Measurements from ENCODE around the gene INPP5A. TPM values are rescaled to one million over a fixed set of nuclear protein-coding genes. Genes with fewer than 3 reads are reported as not detected.
"Not testable (repeated sequence)": the region's sequence is repeated elsewhere in the genome, so short reads cannot be mapped to it uniquely, and the experiment has no call there.

Gene INPP5A
- total and polyA plus RNA-seq, 2 donors (not counting 1 experiment from before 2014, with no cell fraction given): 9.3 to 87.8 TPM

- intact Hi-C loops (cut with micrococcal nuclease): no loop called here
- no peak for DNase-seq
- H3K4me2 ChIP-seq (replicated peaks; ENCODE audit: low read depth, low read length, poor library complexity, severe bottlenecking): no peak overlapping the region
- no peaks in the 10 kb centered on the region for H3K36me3 ChIP-seq (replicated peaks in 1 of 2; ENCODE audit: control extremely low read depth in 1 of 2, control insufficient read depth in 1 of 2, extremely low read depth in 1 of 2, insufficient read depth in 2 of 2, low read length in 1 of 2)
- peaks cover 0 to 15% (median 0%) of the 10 kb centered on the region in 3 donors for H3K9me3 ChIP-seq (ENCODE audit: control extremely low read depth in 1 of 3, control insufficient read depth in 2 of 3, insufficient read depth in 1 of 3, low read length in 2 of 3)
- ATAC-seq (ENCODE audit: low read depth): no peak
- 86% methylated on average over 25 of the region's 31 CpGs for WGBS (ENCODE audit: insufficient coverage)
- Mint-ChIP-seq H3K27ac (no peak overlapping the region), H3K9me3 (ENCODE audit: insufficient read depth) (no peaks in the 10 kb centered on the region), H3K27me3 (no peaks in the 10 kb centered on the region), H3K4me1 (no peaks in the 10 kb centered on the region), H3K4me3 (no peak overlapping the region)
- TF ChIP-seq EZH2 (IDR thresholded peaks at IDR 0.05; ENCODE audit: borderline replicate concordance, insufficient read depth, low read depth, low read length, poor library complexity, severe bottlenecking) (no peak), CTCF (IDR thresholded peaks at IDR 0.05) (no peak)
- POLR2A ChIA-PET: no interaction called here
- H3K9ac ChIP-seq (ENCODE audit: low read length): no peak overlapping the region
- H3K79me2 ChIP-seq (ENCODE audit: control insufficient read depth, insufficient read depth, low read length): no peaks in the 10 kb centered on the region
- CTCF ChIA-PET: no interaction called here
- no peak overlapping the region for H3K27ac ChIP-seq (ENCODE audit: low read length in 2 of 2)
- no peak overlapping the region for H3K4me3 ChIP-seq (ENCODE audit: control extremely low read depth in 1 of 5, extremely low read depth in 1 of 5, insufficient read depth in 1 of 5, low read depth in 2 of 5, low read length in 4 of 5)
- H3K4me1 ChIP-seq (ENCODE audit: control insufficient read depth in 2 of 2, insufficient read depth in 2 of 2, low read length in 2 of 2): no peaks in the 10 kb centered on the region
- no peak overlapping the region for H2AFZ ChIP-seq (ENCODE audit: insufficient read depth, low read depth, low read length, poor library complexity, severe bottlenecking)
- H3K27me3 ChIP-seq (replicated peaks in 1 of 4; ENCODE audit: control extremely low read depth in 1 of 4, control insufficient read depth in 3 of 4, insufficient read depth in 4 of 4, low read length in 3 of 4): no peaks in the 10 kb centered on the region
- H4K20me1 ChIP-seq (ENCODE audit: control insufficient read depth, insufficient read depth, low read length, poor library complexity, severe bottlenecking): no peaks in the 10 kb centered on the region
These were observed 47.7 kb upstream of the INPP5A start for GRCh38 chr10:132489704-132490534.

DNA sequence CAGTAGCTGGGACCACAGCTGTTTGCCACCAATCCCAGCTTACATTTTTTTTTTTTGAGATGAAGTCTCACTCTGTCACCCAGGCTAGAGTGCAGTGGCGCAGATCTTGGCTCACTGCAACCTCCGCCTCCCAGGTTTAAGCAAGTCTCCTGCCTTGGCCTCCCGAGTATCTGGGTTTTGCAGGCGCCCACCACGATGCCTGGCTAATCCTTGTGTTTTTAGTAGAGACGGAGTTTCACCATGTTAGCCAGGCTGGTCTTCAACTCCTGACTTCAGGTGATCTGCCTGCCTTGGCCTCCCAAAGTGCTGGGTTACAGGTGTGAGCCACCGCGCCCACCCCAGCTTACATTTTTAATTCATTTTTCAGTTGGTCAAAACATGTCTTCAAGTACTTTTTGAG, 46.1 kb upstream of the INPP5A start:
- H3K4me2 ChIP-seq (replicated peaks; ENCODE audit: low read depth, low read length, poor library complexity, severe bottlenecking); H3K9me3 Mint-ChIP-seq (ENCODE audit: insufficient read depth); H3K4me3 ChIP-seq (ENCODE audit: control extremely low read depth in 1 of 5, extremely low read depth in 1 of 5, insufficient read depth in 1 of 5, low read depth in 2 of 5, low read length in 4 of 5); H3K4me1 Mint-ChIP-seq; H4K20me1 ChIP-seq (ENCODE audit: control insufficient read depth, insufficient read depth, low read length, poor library complexity, severe bottlenecking); DNase-seq; POLR2A ChIA-PET; H3K27ac Mint-ChIP-seq; H3K36me3 ChIP-seq (replicated peaks in 1 of 2; ENCODE audit: control extremely low read depth in 1 of 2, control insufficient read depth in 1 of 2, extremely low read depth in 1 of 2, insufficient read depth in 2 of 2, low read length in 1 of 2); H3K4me3 Mint-ChIP-seq; H3K27ac ChIP-seq (ENCODE audit: low read length in 2 of 2); CTCF ChIA-PET; ATAC-seq (ENCODE audit: low read depth); H3K4me1 ChIP-seq (ENCODE audit: control insufficient read depth in 2 of 2, insufficient read depth in 2 of 2, low read length in 2 of 2); H3K9ac ChIP-seq (ENCODE audit: low read length); H3K27me3 ChIP-seq (replicated peaks in 1 of 4; ENCODE audit: control extremely low read depth in 1 of 4, control insufficient read depth in 3 of 4, insufficient read depth in 4 of 4, low read length in 3 of 4); H3K79me2 ChIP-seq (ENCODE audit: control insufficient read depth, insufficient read depth, low read length); intact Hi-C loops (cut with micrococcal nuclease); H2AFZ ChIP-seq (ENCODE audit: insufficient read depth, low read depth, low read length, poor library complexity, severe bottlenecking): not testable (repeated sequence)
- 99% methylated on average over 6 of the region's 8 CpGs for WGBS (ENCODE audit: insufficient coverage)
- H3K9me3 ChIP-seq (ENCODE audit: control extremely low read depth in 1 of 3, control insufficient read depth in 2 of 3, insufficient read depth in 1 of 3, low read length in 2 of 3): peaks cover 0 to 15% (median 0%) of the 10 kb centered on the region in 3 donors
- peaks cover 12% of the 10 kb centered on the region for H3K27me3 Mint-ChIP-seq
